SK-N-MC (cell line): ENCODE data around the gene FHOD1.

Source experiments
- DNase-seq: peaks from one replicate; pipeline ENCODE4 v3.0.0-alpha.2; 2011; ENCODE audit warnings: low read depth, low spot score
- H3K27ac ChIP-seq: fragments of 200-600 bp; sonication (generic); 2 replicates; pipeline ENCODE4 v1.5.1; 2016; ENCODE audit warnings: mixed run types
- H3K36me3 ChIP-seq: fragments of 200-600 bp; sonication (generic); 2 replicates; pipeline ENCODE4 v1.6.1; 2017; ENCODE audit warnings: antibody characterized with exemption, low read length, mixed read lengths; ENCODE audit not compliant: insufficient read depth
- H3K4me3 ChIP-seq: fragments of 200-600 bp; sonication (generic); 2 replicates; pipeline ENCODE4 v1.5.1; 2016
- H3K9ac ChIP-seq: fragments of 200-600 bp; sonication (generic); 2 replicates; pipeline ENCODE4 v1.8.0; 2017; ENCODE audit warnings: mixed run types, mixed read lengths; ENCODE audit not compliant: insufficient read length
- H3K9me3 ChIP-seq: fragments of 200-600 bp; sonication (generic); 2 replicates; pipeline ENCODE4 v1.6.1; 2017; ENCODE audit warnings: low read depth, mild to moderate bottlenecking, antibody characterized with exemption, low read length, moderate library complexity, mixed read lengths
- EZH2 ChIP-seq: fragments of 200-600 bp; sonication (generic); IDR thresholded peaks from one replicate; pipeline ENCODE4 v1.6.1; 2017; ENCODE audit warnings: antibody characterized with exemption
- FOXP2 ChIP-seq: optimal IDR thresholded peaks from 2 replicates; pipeline ENCODE3; 2011; ENCODE audit warnings: mild to moderate bottlenecking, moderate library complexity; ENCODE audit not compliant: insufficient read depth; ENCODE audit errors: extremely low read length, control extremely low read depth
- POLR2AphosphoS5 ChIP-seq: IDR thresholded peaks from 2 replicates; pipeline ENCODE4 v1.6.1; 2012; ENCODE audit warnings: mild to moderate bottlenecking, low read depth, low read length, borderline replicate concordance

FHOD1 gene

GRCh38 chr16:67210069-67210937, 37.0 kb downstream of the FHOD1 start:
- TF ChIP-seq EZH2, result no peak
- TF ChIP-seq FOXP2, result no peak
- no peak for TF ChIP-seq POLR2AphosphoS5
- no peak for DNase-seq
- Histone ChIP-seq H3K4me3 (no peak overlapping the region), H3K9ac (no peak overlapping the region), H3K27ac (no peak overlapping the region), H3K36me3 (no peaks in the 10 kb centered on the region), H3K9me3 (no peaks in the 10 kb centered on the region)

GRCh38 chr16:67209565-67209964, 37.7 kb downstream of the FHOD1 start:
- DNase-seq, result no peak
- TF ChIP-seq POLR2AphosphoS5, result no peak
- TF ChIP-seq EZH2, result no peak
- no peak for TF ChIP-seq FOXP2
- Histone ChIP-seq H3K36me3 (no peaks in the 10 kb centered on the region), H3K27ac (no peak overlapping the region), H3K9me3 (no peaks in the 10 kb centered on the region), H3K9ac (no peak overlapping the region), H3K4me3 (no peak overlapping the region)

DNA sequence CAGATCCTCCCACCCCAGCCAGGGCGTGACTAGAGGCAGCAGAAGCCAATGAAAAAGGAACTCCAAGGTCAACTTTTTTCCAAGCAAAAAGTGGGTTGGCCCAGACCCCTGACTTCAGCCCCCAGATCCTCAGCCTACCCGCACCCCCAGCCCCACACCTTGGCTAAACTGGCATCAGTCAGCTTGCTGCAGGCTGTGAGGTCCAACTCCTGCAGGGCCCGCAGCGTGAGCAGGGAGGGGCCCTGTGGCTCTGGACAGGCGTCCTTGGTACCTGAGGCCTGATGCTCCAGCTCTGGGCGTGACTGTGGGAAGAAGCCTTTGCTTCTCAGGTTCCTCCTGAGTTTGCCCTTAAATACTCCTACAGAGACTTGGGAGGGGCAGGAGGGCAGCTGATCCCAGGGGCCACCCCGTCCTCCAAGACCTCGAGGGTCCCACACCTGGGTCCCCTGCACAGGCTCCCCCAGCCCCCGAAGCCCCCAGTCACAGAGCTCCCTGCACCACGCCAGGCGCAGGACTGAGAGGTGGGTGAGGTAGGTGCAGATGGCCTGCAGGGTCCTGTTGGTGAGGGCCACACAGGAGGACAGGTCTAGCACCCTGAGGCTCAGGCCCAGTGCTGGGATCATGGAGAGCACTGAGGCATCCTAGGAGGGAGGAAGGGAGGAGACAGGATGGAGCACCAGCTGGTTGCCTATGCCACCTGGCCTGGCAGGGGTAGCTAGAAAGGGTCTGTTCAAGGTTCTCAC, 39.0 kb downstream of the FHOD1 start:
- H3K9ac ChIP-seq, result no peak overlapping the region
- no peaks in the 10 kb centered on the region for H3K9me3 ChIP-seq
- no peak overlapping the region for H3K4me3 ChIP-seq
- H3K36me3 ChIP-seq, result no peaks in the 10 kb centered on the region
- TF ChIP-seq EZH2, result no peak
- TF ChIP-seq FOXP2, result no peak
- no peak for TF ChIP-seq POLR2AphosphoS5
- no peak overlapping the region for H3K27ac ChIP-seq
- no peak for DNase-seq

DNA sequence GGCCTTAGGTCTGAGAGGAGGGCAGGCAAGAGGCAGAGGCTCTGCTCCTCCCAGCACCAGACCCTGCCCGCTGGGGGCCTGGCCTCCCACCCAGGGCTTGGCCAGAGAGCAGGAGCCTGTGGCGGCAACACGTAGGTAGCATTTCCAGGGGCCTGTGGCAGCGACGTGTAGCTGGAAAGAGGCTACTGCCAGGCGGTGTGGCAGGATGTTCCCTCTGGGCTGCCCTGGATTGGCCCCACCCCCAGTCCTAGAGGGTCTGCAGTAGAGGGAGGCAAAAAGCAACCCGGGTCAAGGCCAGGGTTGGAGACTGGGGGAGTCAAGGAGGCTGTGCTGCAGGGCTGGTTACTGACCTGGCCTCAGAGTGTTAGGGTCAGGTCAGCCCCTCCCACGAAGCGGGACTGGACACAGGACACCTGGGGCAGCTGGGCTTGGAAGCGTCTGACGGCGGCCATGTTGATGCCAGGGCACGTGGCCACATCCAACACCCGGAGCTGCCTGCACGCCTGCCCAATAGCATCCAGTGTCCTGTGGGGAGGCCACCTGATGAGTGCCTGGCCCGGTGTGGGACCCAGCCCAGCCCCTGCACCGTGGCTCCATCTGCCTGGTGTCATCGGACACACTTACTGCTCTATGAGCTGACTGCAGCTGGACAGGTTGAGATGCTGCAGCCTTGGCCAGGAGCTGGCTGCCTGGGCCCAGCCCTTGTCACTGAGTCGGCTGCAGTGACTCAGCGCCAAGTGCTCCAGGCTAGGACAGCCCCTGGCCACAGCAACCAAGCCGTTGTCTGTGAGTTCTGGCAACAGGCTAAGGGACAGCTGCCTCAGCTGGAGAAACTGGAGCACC, 39.8 kb downstream of the FHOD1 start:
- Histone ChIP-seq H3K9ac (no peak overlapping the region), H3K36me3 (no peaks in the 10 kb centered on the region), H3K27ac (no peak overlapping the region), H3K4me3 (no peak overlapping the region), H3K9me3 (no peaks in the 10 kb centered on the region)
- no peak for DNase-seq
- no peak for TF ChIP-seq FOXP2
- no peak for TF ChIP-seq POLR2AphosphoS5
- TF ChIP-seq EZH2, result no peak

GRCh38 chr16:67206838-67207248, 40.4 kb downstream of the FHOD1 start:
- TF ChIP-seq FOXP2 (no peak), POLR2AphosphoS5 (no peak), EZH2 (no peak)
- no peak for DNase-seq
- Histone ChIP-seq H3K4me3 (no peak overlapping the region), H3K9ac (no peak overlapping the region), H3K36me3 (no peaks in the 10 kb centered on the region), H3K27ac (no peak overlapping the region), H3K9me3 (no peaks in the 10 kb centered on the region)

GRCh38 chr16:67206129-67206837, 41.0 kb downstream of the FHOD1 start:
- Histone ChIP-seq H3K4me3 (no peak overlapping the region), H3K9ac (no peak overlapping the region), H3K27ac (no peak overlapping the region), H3K36me3 (no peaks in the 10 kb centered on the region), H3K9me3 (no peaks in the 10 kb centered on the region)
- no peak for DNase-seq
- TF ChIP-seq EZH2, result no peak
- no peak for TF ChIP-seq POLR2AphosphoS5
- no peak for TF ChIP-seq FOXP2

DNA sequence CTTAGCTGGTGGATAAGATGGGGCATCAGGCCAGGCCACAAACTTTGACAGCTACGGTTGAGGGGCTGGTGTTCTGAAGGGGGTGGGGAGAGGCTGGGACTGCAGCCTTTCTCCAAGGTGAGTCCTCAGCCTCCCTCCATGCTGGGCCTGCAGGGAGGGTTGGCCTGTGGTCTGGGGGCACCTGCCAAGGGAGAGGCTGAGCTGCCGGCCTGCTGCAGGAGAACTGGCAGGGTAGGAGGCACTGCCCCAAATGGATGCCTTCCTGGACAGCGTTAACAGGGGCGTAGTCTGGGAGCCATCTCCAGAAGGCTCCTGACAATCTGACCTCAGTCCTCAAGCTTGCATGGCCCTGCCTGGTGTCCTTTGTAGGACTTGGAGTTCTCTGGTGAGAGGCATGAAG, 43.2 kb downstream of the FHOD1 start:
- no peak overlapping the region for H3K27ac ChIP-seq
- no peaks in the 10 kb centered on the region for H3K9me3 ChIP-seq
- H3K9ac ChIP-seq, result no peak overlapping the region
- no peak for TF ChIP-seq POLR2AphosphoS5
- TF ChIP-seq EZH2, result no peak
- no peak for TF ChIP-seq FOXP2
- H3K36me3 ChIP-seq, result no peaks in the 10 kb centered on the region
- DNase-seq, result no peak
- no peak overlapping the region for H3K4me3 ChIP-seq

DNA sequence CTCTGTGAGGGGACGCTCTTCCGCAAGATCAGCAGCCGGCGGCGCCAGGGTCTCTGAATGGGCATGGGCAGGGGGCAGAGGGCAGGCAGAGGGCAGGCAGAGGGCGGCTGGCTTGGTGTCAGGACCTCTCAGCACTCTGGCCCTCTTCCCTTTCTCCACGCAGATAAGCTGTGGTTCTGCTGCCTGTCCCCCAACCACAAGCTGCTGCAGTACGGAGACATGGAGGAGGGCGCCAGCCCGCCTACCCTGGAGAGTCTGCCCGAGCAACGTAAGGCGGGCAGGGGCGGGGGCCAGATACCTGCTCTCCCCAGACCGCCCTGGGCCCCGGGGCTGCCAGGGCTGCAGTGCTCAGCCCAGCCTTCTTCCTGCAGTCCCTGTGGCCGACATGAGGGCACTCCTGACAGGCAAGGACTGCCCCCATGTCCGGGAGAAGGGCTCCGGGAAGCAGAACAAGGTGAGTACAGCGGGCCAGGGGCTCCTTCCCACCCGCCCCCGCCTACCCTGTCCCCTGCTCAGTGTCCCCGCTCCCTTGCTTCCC, 44.3 kb downstream of the FHOD1 start:
- Histone ChIP-seq H3K27ac (no peak overlapping the region), H3K9me3 (no peaks in the 10 kb centered on the region), H3K9ac (no peak overlapping the region), H3K4me3 (no peak overlapping the region), H3K36me3 (no peaks in the 10 kb centered on the region; the same call in 1 of the 2 replicates)
- TF ChIP-seq POLR2AphosphoS5 (no peak), EZH2 (no peak), FOXP2 (no peak)
- no peak for DNase-seq
